ENCODE data around the gene INTS3. TPM values are rescaled to one million over a fixed set of nuclear protein-coding genes. Genes with fewer than 3 reads are reported as not detected.
"Not testable (repeated sequence)": the region's sequence is repeated elsewhere in the genome, so short reads cannot be mapped to it uniquely, and the experiment has no call there.

Gene INTS3
- total RNA-seq, 1 donor from 2014 or later, result 56.7 TPM

GRCh38 chr1:153705484-153705883, 22.4 kb upstream of the INTS3 start:
- Mint-ChIP-seq H3K4me1 (ENCODE audit: low read depth, unreplicated experiment) (no peaks in the 10 kb centered on the region), H3K27ac (ENCODE audit: unreplicated experiment) (no peak overlapping the region), H3K27me3 (ENCODE audit: unreplicated experiment) (no peaks in the 10 kb centered on the region), H3K4me3 (ENCODE audit: unreplicated experiment) (no peak overlapping the region), H3K36me3 (ENCODE audit: unreplicated experiment) (no peaks in the 10 kb centered on the region), H3K9me3 (ENCODE audit: unreplicated experiment) (no peaks in the 10 kb centered on the region)
- TF ChIP-seq CTCF (IDR thresholded peaks at IDR 0.05; ENCODE audit: partially characterized antibody, unreplicated experiment), result no peak
- DNase-seq, result no peak

- no peak overlapping the region for H3K27ac Mint-ChIP-seq (ENCODE audit: unreplicated experiment)
- no peaks in the 10 kb centered on the region for H3K27me3 Mint-ChIP-seq (ENCODE audit: unreplicated experiment)
- no peak overlapping the region for H3K4me3 Mint-ChIP-seq (ENCODE audit: unreplicated experiment)
- TF ChIP-seq CTCF (IDR thresholded peaks at IDR 0.05; ENCODE audit: partially characterized antibody, unreplicated experiment), result no peak
- DNase-seq, result no peak
- H3K4me1 Mint-ChIP-seq (ENCODE audit: low read depth, unreplicated experiment), result no peaks in the 10 kb centered on the region
- H3K9me3 Mint-ChIP-seq (ENCODE audit: unreplicated experiment), result no peaks in the 10 kb centered on the region
- H3K36me3 Mint-ChIP-seq (ENCODE audit: unreplicated experiment), result no peaks in the 10 kb centered on the region
These were observed 16.8 kb upstream of the INTS3 start for GRCh38 chr1:153711026-153711425.

- not testable (repeated sequence) for H3K4me1 Mint-ChIP-seq (ENCODE audit: low read depth, unreplicated experiment); H3K36me3 Mint-ChIP-seq (ENCODE audit: unreplicated experiment); DNase-seq; H3K9me3 Mint-ChIP-seq (ENCODE audit: unreplicated experiment); H3K4me3 Mint-ChIP-seq (ENCODE audit: unreplicated experiment); H3K27me3 Mint-ChIP-seq (ENCODE audit: unreplicated experiment); H3K27ac Mint-ChIP-seq (ENCODE audit: unreplicated experiment)
These were observed 11.6 kb upstream of the INTS3 start for GRCh38 chr1:153716211-153716610.

GRCh38 chr1:153717330-153717729, 10.5 kb upstream of the INTS3 start:
- DNase-seq, result no peak
- H3K36me3 Mint-ChIP-seq (ENCODE audit: unreplicated experiment), result no peaks in the 10 kb centered on the region
- H3K9me3 Mint-ChIP-seq (ENCODE audit: unreplicated experiment), result no peaks in the 10 kb centered on the region
- H3K4me3 Mint-ChIP-seq (ENCODE audit: unreplicated experiment), result no peak overlapping the region
- H3K27me3 Mint-ChIP-seq (ENCODE audit: unreplicated experiment), result no peaks in the 10 kb centered on the region
- TF ChIP-seq CTCF (IDR thresholded peaks at IDR 0.05; ENCODE audit: partially characterized antibody, unreplicated experiment), result no peak
- H3K27ac Mint-ChIP-seq (ENCODE audit: unreplicated experiment), result no peak overlapping the region
- H3K4me1 Mint-ChIP-seq (ENCODE audit: low read depth, unreplicated experiment), result no peaks in the 10 kb centered on the region

- Mint-ChIP-seq H3K9me3 (ENCODE audit: unreplicated experiment) (peaks cover 6% of the 10 kb centered on the region), H3K36me3 (ENCODE audit: unreplicated experiment) (no peaks in the 10 kb centered on the region), H3K4me3 (ENCODE audit: unreplicated experiment) (no peak overlapping the region), H3K27ac (ENCODE audit: unreplicated experiment) (no peak overlapping the region), H3K4me1 (ENCODE audit: low read depth, unreplicated experiment) (peaks cover 1% of the 10 kb centered on the region), H3K27me3 (ENCODE audit: unreplicated experiment) (peaks cover 2% of the 10 kb centered on the region)
- DNase-seq, result no peak
- TF ChIP-seq CTCF (IDR thresholded peaks at IDR 0.05; ENCODE audit: partially characterized antibody, unreplicated experiment), result no peak
These were observed 4.2 kb upstream of the INTS3 start for GRCh38 chr1:153723687-153724086.

GRCh38 chr1:153724634-153725033, 3.2 kb upstream of the INTS3 start:
- H3K27ac Mint-ChIP-seq (ENCODE audit: unreplicated experiment); H3K27me3 Mint-ChIP-seq (ENCODE audit: unreplicated experiment); H3K4me3 Mint-ChIP-seq (ENCODE audit: unreplicated experiment); H3K36me3 Mint-ChIP-seq (ENCODE audit: unreplicated experiment); H3K9me3 Mint-ChIP-seq (ENCODE audit: unreplicated experiment); DNase-seq; H3K4me1 Mint-ChIP-seq (ENCODE audit: low read depth, unreplicated experiment): not testable (repeated sequence)
